Activated naive CD8-positive, alpha-beta T cell treated with anti-CD3 and anti-CD28 coated beads, Interleukin-2, amount 50 U/mL, for 24 hours (primary cell): ENCODE measurements around the gene SLC23A3.

Experiments used
- ATAC-seq: fragments of 150-1000 bp; cut with Tn5 transposase; one replicate; pipeline ENCODE4 v1.10.0; 2021
- DNase-seq: peaks from one replicate; pipeline ENCODE4 v3.0.0; 2021
- H3K27ac Mint-ChIP-seq: one replicate; pipeline ENCODE4 v1.8.0; 2021; ENCODE audit warnings: mild to moderate bottlenecking, mixed read lengths
- H3K27me3 Mint-ChIP-seq: one replicate; pipeline ENCODE4 v1.8.0; 2021; ENCODE audit warnings: mixed read lengths
- H3K36me3 Mint-ChIP-seq: one replicate; pipeline ENCODE4 v1.8.0; 2021; ENCODE audit warnings: low read depth, mixed read lengths
- H3K4me1 Mint-ChIP-seq: one replicate; pipeline ENCODE4 v1.8.0; 2021; ENCODE audit warnings: mixed read lengths
- H3K4me3 Mint-ChIP-seq: one replicate; pipeline ENCODE4 v1.8.0; 2021; ENCODE audit warnings: mild to moderate bottlenecking, moderate library complexity, mixed read lengths
- H3K9me3 Mint-ChIP-seq: one replicate; pipeline ENCODE4 v1.8.0; 2021; ENCODE audit warnings: mixed read lengths

Gene SLC23A3

DNA sequence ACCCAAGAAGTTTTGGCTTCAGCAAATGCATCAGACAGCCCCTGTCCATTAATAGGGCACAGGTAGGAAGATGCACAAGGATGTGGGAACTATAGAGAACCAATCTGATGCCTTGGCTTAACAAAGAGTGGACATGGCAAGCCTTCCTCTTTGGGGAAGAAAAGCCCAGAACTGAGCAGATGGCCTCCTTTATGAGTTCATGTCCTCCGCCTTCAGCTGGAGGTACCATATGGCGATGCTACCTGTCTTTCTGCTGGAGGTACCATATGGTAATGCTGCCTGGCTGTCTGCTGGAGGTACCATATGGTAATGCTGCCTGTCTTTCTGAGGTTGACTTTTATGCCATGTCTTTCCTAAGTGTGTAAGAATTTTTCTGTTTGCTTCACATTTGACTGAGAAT lies 14.3 kb upstream of the SLC23A3 start:
- H3K4me1 Mint-ChIP-seq, result peaks cover 45% of the 10 kb centered on the region

DNA sequence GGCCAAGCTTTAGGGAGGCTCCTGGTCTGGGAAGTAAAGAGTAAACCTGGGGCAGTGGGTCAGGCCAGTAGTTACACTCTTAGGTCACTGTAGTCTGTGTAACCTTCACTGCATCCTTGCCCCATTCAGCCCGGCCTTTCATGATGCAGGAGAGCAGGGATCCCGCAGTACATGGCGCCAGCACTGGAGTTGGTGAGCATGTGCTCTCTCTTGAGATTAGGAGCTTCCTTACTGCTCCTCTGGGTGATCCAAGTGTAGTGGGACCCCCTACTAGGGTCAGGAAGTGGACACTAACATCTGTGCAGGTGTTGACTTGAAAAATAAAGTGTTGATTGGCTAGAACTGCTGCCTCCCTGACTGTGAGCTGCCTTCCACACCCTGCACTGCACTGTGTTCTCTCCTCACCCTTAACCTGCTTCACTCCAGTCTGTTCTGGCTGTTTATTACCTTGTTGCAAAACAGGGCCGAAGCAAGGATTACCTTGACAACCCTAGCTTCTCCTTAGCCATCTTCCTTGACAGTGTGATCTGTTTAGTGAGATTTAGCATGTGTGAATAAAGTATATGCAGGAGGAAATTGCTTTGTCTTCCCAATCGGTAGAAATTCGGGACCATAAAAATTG lies 13.4 kb upstream of the SLC23A3 start:
- H3K36me3 Mint-ChIP-seq, result peaks cover 30% of the 10 kb centered on the region
- H3K9me3 Mint-ChIP-seq, result no peaks in the 10 kb centered on the region
- H3K4me1 Mint-ChIP-seq, result peaks cover 50% of the 10 kb centered on the region
- ATAC-seq (no peak), DNase-seq (no peak)
- H3K27ac Mint-ChIP-seq, result peak overlapping the region; percentile 45
- no peak overlapping the region for H3K4me3 Mint-ChIP-seq
- H3K27me3 Mint-ChIP-seq, result no peaks in the 10 kb centered on the region

More for the DNA sequence above, 14.3 kb upstream of the SLC23A3 start:
- no peaks in the 10 kb centered on the region for H3K9me3 Mint-ChIP-seq
- peak overlapping the region; percentile 17 for H3K27ac Mint-ChIP-seq
- peaks cover 30% of the 10 kb centered on the region for H3K36me3 Mint-ChIP-seq
- no peak overlapping the region for H3K4me3 Mint-ChIP-seq
- ATAC-seq (no peak), DNase-seq (no peak)
- H3K27me3 Mint-ChIP-seq, result no peaks in the 10 kb centered on the region

GRCh38 chr2:219182331-219183150 lies 12.7 kb upstream of the SLC23A3 start:
- Mint-ChIP-seq H3K27me3 (no peaks in the 10 kb centered on the region), H3K4me3 (no peak overlapping the region), H3K4me1 (peaks cover 51% of the 10 kb centered on the region), H3K36me3 (peaks cover 32% of the 10 kb centered on the region), H3K27ac (peak overlapping the region; percentile 45), H3K9me3 (no peaks in the 10 kb centered on the region)
- DNase-seq (no peak), ATAC-seq (no peak)

DNA sequence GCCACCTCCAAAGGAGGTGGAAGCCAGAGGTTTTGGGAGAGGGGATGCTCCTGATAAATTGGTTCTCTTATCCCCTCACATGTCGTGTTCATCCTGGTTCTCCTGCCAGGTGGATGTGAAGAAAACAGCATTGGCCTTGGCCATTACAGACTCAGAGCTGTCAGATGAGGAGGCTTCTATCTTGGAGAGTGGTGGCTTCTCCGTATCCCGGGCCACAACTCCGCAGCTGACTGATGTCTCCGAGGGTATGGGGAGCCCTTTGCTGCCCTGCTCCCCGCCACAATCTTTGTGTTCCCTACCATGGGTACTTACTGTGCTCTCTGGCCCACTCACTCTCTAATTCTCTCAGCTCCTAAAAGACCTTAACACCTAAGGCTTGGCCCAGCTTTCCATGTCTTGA lies 11.7 kb upstream of the SLC23A3 start:
- peaks cover 29% of the 10 kb centered on the region for H3K36me3 Mint-ChIP-seq
- ATAC-seq, result no peak
- DNase-seq, result no peak
- H3K27ac Mint-ChIP-seq, result peak overlapping the region; percentile 38
- no peaks in the 10 kb centered on the region for H3K9me3 Mint-ChIP-seq
- H3K4me1 Mint-ChIP-seq, result peaks cover 45% of the 10 kb centered on the region
- no peak overlapping the region for H3K4me3 Mint-ChIP-seq
- H3K27me3 Mint-ChIP-seq, result no peaks in the 10 kb centered on the region

- ATAC-seq, result no peak
- Mint-ChIP-seq H3K27me3 (no peaks in the 10 kb centered on the region), H3K9me3 (no peaks in the 10 kb centered on the region), H3K27ac (no peak overlapping the region), H3K36me3 (peaks cover 29% of the 10 kb centered on the region), H3K4me1 (peaks cover 43% of the 10 kb centered on the region), H3K4me3 (no peak overlapping the region)
- DNase-seq, result no peak
Observed at GRCh38 chr2:219180961-219181360, 11.1 kb upstream of the SLC23A3 start.

DNA sequence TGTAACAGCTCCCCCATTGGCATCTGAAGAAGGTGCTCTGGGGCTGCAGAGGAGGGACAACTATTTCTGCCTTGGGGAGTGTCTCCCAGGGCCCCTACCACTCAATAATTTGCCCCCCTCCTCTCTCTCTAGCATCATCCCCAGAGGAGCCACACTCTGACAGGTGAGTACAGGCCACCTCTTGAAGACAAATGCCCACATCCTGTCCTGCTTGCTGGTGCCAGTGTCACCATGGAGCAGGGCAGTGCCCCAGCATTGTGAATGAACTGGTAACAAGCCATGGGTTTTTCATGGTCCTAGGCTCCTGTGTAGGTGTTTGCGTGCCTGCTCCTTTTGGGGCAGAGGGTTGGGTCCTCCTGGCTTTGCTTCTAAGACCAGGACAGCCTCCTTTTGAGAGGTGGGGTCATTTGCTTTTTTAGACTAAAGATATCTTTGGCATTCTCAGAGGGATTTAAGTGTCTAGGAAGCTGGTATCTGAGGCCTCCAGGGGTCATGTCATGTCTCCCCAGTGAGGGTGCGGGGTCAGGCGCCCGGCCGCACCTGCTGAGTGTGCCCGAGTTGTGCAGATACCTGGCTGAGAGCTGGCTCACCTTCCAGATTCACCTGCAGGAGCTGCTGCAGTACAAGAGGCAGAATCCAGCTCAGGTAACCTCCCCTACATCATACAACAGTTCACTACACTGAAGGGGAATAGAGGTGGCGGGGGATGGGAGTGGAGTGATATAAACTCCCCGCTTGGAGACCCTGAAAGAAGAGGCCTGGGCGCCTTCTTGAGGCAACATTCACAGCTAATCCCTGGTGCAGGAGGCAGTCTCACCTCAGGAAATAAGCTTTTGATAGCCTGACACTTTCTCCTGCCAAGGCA lies 10.0 kb upstream of the SLC23A3 start:
- Mint-ChIP-seq H3K4me3 (peak overlapping the region; percentile 97), H3K36me3 (peaks cover 23% of the 10 kb centered on the region)

DNA sequence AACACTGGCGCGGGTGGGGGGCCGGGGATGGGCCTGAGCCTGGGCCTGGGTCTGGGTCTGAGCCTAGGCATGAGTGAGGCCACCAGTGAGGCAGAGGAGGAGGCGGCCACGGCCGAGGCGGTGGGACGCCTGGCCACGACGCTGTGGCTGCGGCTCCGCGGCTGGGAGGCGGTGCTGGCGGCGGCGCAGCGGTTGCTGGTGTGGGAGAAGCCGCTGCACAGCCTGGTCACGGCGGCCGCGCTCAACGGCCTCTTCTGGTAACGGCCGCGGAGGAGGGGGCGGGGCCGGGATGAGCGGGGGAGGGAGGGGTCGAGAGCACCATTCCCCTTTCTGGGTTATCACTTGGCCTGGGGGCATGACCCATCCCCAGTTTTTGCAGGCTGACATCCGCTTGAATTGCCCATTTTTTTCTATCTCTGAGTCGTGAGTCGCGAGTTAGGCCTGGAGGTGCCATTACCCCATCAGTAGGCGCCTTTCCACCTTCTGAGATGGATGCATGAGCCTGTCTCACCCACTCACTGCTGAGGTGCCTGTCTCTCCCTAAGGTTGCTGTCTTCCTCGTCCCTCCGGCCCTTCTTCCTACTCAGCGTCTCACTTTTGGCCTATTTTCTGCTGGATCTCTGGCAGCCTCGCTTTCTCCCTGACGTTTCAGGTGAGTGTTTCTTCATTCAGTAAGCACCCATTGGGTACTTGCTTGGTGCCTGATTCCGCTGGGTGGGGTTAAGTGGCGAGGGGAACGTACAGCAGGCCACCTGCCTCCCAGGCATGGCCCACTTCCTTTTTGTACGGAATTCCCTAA lies 8.7 kb upstream of the SLC23A3 start:
- peaks cover 63% of the 10 kb centered on the region for H3K4me1 Mint-ChIP-seq
- DNase-seq (peak; percentile 48), ATAC-seq (no peak)
- no peaks in the 10 kb centered on the region for H3K9me3 Mint-ChIP-seq
- peaks cover 29% of the 10 kb centered on the region for H3K36me3 Mint-ChIP-seq
- H3K4me3 Mint-ChIP-seq, result peak overlapping the region; percentile 97
- H3K27me3 Mint-ChIP-seq, result no peaks in the 10 kb centered on the region
- H3K27ac Mint-ChIP-seq, result peak overlapping the region; percentile 85

More for the DNA sequence above, 10.0 kb upstream of the SLC23A3 start:
- ATAC-seq (no peak), DNase-seq (no peak)
- Mint-ChIP-seq H3K4me1 (peaks cover 53% of the 10 kb centered on the region), H3K27ac (peak overlapping the region; percentile 22), H3K27me3 (no peaks in the 10 kb centered on the region), H3K9me3 (no peaks in the 10 kb centered on the region)

GRCh38 chr2:219177552-219178376 lies 7.9 kb upstream of the SLC23A3 start, which contains the start of gene RETREG2:
Gene RETREG2, plus strand, starts transcription at chr2:219178275. Its CDS starts 78 bp downstream, at chr2:219178353.
- ATAC-seq (peak; percentile 53), DNase-seq (peak; percentile 81)
- no peaks in the 10 kb centered on the region for H3K27me3 Mint-ChIP-seq
- peak within 1 kb of the TSS; percentile 98 for H3K4me3 Mint-ChIP-seq
- H3K4me1 Mint-ChIP-seq, result peaks cover 60% of the 10 kb centered on the region
- no peaks in the 10 kb centered on the region for H3K9me3 Mint-ChIP-seq
- H3K27ac Mint-ChIP-seq, result peak within 1 kb of the TSS; percentile 99
- H3K36me3 Mint-ChIP-seq, result peaks cover 27% of the 10 kb centered on the region

DNA sequence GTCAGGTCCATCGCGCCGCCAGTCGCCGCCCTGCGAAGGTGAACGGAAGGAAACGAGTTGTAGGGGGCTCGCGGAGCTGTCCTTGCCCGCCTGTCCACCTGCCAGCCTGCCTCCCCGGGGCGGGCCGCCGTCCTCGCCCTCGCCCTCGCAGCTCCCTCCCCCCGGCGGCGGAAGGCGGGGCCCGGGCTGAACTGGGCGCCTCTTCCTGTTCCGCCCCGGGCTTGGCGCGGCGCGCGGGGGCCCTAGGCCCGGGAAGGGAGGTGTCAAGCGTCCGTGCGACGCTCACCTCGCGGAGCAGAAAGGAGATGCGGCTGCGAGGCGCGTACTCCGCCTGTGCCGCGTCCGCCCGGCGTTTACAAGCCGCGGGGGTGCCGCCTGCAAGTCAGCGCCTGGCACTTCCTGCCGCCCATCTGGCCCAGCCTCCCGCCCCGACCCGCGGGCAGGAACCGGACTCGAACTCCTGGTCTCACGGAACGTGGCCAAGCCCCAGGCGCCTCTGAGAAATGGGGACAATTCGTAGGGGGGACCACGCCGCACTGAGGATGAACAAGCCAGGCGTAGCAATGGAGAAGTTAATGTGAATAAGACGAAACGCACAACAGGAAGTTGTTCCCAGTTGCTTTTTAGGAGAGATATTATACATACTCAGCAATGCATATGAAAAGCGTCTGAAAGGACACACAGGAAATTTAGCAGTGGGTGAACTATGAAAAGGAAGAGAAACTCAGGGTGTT lies 7.2 kb upstream of the SLC23A3 start, which contains the start of gene CNPPD1:
TSS of gene CNPPD1 (minus strand) at position 108 of the 734 bp plus-strand sequence. CDS start at position 11, 97 bp downstream.
- no peaks in the 10 kb centered on the region for H3K9me3 Mint-ChIP-seq
- DNase-seq (peak; percentile 91), ATAC-seq (peak; percentile 85)
- H3K4me1 Mint-ChIP-seq, result peaks cover 59% of the 10 kb centered on the region
- H3K27me3 Mint-ChIP-seq, result no peaks in the 10 kb centered on the region
- H3K4me3 Mint-ChIP-seq, result peak within 1 kb of the TSS; percentile 98
- H3K27ac Mint-ChIP-seq, result peak within 1 kb of the TSS; percentile 99
- peaks cover 27% of the 10 kb centered on the region for H3K36me3 Mint-ChIP-seq

GRCh38 chr2:219175928-219176817 lies 6.3 kb upstream of the SLC23A3 start:
- ATAC-seq (peak; percentile 17), DNase-seq (peak; percentile 46)
- H3K4me1 Mint-ChIP-seq, result peaks cover 57% of the 10 kb centered on the region
- H3K27me3 Mint-ChIP-seq, result no peaks in the 10 kb centered on the region
- peak overlapping the region; percentile 74 for H3K27ac Mint-ChIP-seq
- H3K9me3 Mint-ChIP-seq, result no peaks in the 10 kb centered on the region
- peak overlapping the region; percentile 98 for H3K4me3 Mint-ChIP-seq
- peaks cover 19% of the 10 kb centered on the region for H3K36me3 Mint-ChIP-seq

DNA sequence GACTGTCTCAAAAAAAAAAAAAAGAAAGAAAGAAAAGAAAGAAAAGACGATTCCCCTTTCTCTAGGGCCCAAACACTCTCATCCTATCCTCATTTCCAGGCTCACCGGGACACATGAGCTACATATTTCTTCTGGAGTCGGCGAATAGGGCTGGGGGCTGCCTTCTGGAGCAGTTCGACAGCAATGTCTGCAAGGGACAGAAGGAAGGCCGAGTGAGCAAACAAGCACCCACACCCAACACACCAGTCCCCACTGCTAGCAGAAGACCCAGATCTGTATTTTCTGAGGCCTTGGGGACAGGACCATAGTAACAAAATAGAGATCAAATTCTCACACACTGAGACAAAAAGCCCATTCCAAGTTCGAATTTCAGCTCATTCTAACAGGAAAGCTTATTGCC lies 5.7 kb upstream of the SLC23A3 start:
- Mint-ChIP-seq H3K36me3 (peaks cover 14% of the 10 kb centered on the region), H3K27me3 (no peaks in the 10 kb centered on the region), H3K4me1 (peaks cover 56% of the 10 kb centered on the region), H3K9me3 (no peaks in the 10 kb centered on the region), H3K4me3 (peak overlapping the region; percentile 98), H3K27ac (no peak overlapping the region)
- ATAC-seq (no peak), DNase-seq (no peak)

- H3K36me3 Mint-ChIP-seq, result peaks cover 13% of the 10 kb centered on the region
- no peak for ATAC-seq
- H3K9me3 Mint-ChIP-seq, result no peaks in the 10 kb centered on the region
- DNase-seq, result no peak
- H3K27me3 Mint-ChIP-seq, result no peaks in the 10 kb centered on the region
- H3K4me1 Mint-ChIP-seq, result peaks cover 55% of the 10 kb centered on the region
- no peak overlapping the region for H3K27ac Mint-ChIP-seq
- H3K4me3 Mint-ChIP-seq, result peak overlapping the region; percentile 98
Observed at GRCh38 chr2:219174801-219175200, 5.0 kb upstream of the SLC23A3 start.
